Epithelial cell of esophagus (primary cell): Measurements from ENCODE around the gene ERP29.

Experiments
- DNase-seq: peaks from one replicate; pipeline ENCODE4 v3.0.0; 2010; ENCODE audit warnings: low read depth
- H3K4me3 ChIP-seq: 2 replicates; pipeline ENCODE4 v1.5.1; 2011; ENCODE audit warnings: mild to moderate bottlenecking, low read length, control low read depth
- CTCF ChIP-seq: IDR thresholded peaks from 2 replicates; pipeline ENCODE4 v1.5.1; 2011; ENCODE audit warnings: low read depth, mild to moderate bottlenecking, low read length, control low read depth, inconsistent platforms; ENCODE audit not compliant: insufficient read depth; ENCODE audit errors: missing control alignments

Gene ERP29

GRCh38 chr12:112022241-112023016, 9.2 kb downstream of the ERP29 start:
- no peak for TF ChIP-seq CTCF
- DNase-seq: no peak

DNA sequence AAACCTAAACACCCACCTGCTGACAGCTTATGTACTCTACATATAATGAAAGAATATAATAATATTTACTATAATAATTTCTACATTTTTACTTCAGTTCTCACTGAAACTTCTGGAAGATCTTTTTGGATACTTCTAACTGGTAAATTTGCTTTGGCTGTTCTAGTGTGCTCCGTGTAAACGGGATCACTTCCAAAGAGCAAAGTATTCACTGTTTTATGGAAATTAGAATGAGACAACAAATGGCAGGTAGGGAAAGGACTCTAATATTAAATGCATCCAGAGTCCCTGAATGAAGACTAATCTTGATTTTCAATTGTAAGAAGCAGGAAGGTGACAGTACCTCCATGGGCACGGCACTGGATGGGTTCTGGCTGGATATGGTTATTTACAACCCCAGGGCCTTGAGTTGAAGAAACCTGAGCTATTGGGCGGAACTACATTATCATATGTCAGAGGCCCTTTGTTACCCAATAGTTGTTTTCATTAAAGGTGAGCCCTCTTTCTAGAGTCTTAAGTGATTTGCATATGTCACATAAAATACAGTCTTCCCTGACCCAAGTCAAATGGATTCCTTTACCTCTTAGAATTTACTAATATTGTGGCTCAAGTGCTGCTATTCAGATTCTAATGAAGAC, 10.7 kb downstream of the ERP29 start:
- no peak overlapping the region for H3K4me3 ChIP-seq
- TF ChIP-seq CTCF: no peak
- no peak for DNase-seq

More at GRCh38 chr12:112022241-112023016, 9.2 kb downstream of the ERP29 start:
- no peak overlapping the region for H3K4me3 ChIP-seq

DNA sequence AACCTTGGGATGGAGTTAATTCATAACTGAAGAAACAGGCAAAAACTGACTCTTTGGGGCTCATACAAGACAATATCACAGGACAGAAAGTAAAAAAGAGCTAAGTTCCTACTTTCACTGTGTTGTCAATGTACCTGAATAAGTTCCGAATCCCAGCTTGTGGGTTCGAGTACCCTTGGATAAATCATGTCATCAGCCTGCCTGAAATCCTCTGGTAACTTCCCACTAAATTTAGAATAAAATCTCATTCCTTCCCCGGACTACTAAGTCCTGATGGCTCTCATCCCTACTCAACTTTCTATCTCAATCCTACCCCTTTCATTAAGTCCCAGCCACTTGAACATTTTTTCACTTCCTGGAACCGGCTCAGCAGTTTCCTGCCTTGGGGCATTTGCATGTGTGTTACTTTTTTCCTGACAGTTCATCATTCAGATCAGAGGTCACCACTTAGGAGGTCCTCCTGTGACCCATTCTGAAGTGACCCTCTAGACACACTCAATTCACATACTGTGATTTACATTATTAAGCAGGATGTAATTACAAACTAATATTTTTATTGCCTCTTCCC, 12.7 kb downstream of the ERP29 start:
- TF ChIP-seq CTCF: no peak
- peak; percentile 33 for DNase-seq
- no peak overlapping the region for H3K4me3 ChIP-seq

DNA sequence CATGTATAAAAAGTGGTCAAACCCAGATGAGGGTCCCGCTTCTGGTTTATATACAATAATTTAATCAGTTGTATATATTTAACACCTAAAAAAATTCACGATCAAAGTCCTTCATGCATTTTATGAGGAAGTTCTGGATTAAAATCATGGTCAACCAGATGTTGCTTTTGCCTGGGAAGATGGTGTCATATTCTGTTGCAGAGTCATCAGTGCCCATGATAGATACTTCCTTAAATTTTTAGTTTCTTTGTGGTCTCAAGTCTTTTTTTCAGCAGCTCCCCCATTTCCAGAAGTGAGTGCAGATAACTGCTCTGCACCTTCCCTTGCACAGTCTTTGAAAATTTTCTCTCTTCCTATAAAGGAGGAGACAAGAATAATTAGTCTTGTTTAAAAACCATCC, 16.1 kb downstream of the ERP29 start:
- no peak for TF ChIP-seq CTCF
- no peak for DNase-seq
- H3K4me3 ChIP-seq: no peak overlapping the region

DNA sequence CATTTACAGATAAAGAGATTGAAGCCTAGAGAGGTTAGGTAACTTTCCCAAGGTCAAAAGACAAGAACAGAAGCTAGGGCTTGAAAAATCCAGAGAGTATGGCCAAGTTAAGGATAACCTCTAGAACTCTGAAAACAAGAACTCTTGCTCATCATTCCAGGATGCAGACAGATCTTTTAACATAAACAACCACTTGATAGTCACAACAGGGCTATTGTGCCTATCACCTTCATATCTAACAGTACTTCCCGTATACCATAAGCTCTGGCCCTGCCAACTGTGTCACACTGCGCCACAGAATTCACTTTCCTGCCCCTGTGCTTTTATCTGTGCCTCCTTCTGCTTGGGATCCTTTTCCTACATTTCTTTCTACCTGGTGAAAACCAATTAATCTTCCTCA, 18.2 kb downstream of the ERP29 start:
- no peak for TF ChIP-seq CTCF
- no peak overlapping the region for H3K4me3 ChIP-seq
- DNase-seq: no peak

- TF ChIP-seq CTCF: no peak
- DNase-seq: no peak
- H3K4me3 ChIP-seq: no peak overlapping the region
Observed at GRCh38 chr12:112032292-112032691, 19.1 kb downstream of the ERP29 start.
